Uterine smooth muscle cell (primary cell): ENCODE measurements around the gene GAS7. TPM values are rescaled to one million over a fixed set of nuclear protein-coding genes. Genes with fewer than 3 reads are reported as not detected.

Source experiments
- total RNA-seq: library from RNA; depleted of rRNA; stranded (reverse); fragments of >200 nt; gene quantifications from 2 replicates; pipeline ENCODE4 v1.2.3, GENCODE V29; 2014

GAS7 gene
- 3.0 and 6.5 TPM in 2 replicates for total RNA-seq

GRCh38 chr17:10198509-10199249 lies at the start of gene GAS7:
TSS of gene GAS7 (minus strand) at chr17:10198606.

GRCh38 chr17:9905078-9905415 lies 293.4 kb downstream of the GAS7 start, which contains the start of gene RCVRN:
TSS of gene RCVRN (minus strand) at chr17:9905271. CDS start at chr17:9905180, 91 bp downstream.

Other genes with a start within 250 kb of the GAS7 start
- gene MYH13, start 174.4 kb upstream of the GAS7 start, total RNA-seq: not detected in 2 replicates
- under 0.01 TPM in 1 of 2 replicates, not detected in the other for gene MYH8, start 223.3 kb upstream of the GAS7 start, total RNA-seq